ENCODE measurements around the gene ARID3A.
"Not testable (repeated sequence)": the region's sequence is repeated elsewhere in the genome, so short reads cannot be mapped to it uniquely, and the experiment has no call there.

The ARID3A gene, protein sequence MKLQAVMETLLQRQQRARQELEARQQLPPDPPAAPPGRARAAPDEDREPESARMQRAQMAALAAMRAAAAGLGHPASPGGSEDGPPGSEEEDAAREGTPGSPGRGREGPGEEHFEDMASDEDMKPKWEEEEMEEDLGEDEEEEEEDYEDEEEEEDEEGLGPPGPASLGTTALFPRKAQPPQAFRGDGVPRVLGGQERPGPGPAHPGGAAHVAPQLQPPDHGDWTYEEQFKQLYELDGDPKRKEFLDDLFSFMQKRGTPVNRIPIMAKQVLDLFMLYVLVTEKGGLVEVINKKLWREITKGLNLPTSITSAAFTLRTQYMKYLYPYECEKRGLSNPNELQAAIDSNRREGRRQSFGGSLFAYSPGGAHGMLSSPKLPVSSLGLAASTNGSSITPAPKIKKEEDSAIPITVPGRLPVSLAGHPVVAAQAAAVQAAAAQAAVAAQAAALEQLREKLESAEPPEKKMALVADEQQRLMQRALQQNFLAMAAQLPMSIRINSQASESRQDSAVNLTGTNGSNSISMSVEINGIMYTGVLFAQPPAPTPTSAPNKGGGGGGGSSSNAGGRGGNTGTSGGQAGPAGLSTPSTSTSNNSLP

DNA sequence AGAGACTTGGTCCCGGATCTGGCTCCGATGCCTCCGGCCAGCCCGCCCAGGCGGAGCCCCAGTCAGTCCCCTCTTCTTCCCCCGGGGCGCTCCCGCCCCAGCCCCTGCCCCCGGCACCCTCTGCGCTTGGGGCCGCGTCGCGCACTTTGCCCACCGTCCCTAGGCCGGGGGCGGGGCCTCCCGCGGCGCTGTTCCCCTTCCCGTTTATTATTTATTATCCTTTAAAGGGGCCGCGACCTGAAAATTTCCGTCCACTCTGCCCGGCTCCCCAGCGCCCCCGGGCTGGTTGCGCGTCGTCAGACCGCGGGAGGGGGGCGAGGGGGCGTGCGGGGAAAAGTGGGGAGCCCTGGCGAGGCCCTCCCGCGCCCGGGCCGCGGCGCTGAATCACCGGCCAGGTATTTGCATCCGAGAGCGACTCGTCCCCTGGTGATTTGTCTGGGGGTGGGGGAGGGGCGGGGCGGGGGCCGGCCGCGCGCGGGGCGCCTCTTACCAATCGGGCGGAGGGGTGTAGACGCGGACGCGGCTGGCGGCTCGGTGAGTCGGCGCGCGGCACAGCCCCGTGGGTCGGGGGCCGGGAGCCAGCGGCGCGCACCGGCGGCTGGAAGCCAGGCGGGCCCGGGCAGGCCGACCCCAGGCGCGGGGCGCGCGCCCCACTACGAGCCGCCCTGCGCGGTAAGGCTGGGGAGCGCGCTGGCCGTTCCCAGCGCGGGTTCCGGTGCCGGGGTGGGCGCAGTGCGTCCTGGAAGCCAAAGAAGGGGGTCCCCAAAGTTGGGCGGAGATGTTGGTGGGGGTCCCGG, at the start of gene ARID3A:
Gene ARID3A, plus strand, starts transcription at position 510 of the 797 bp plus-strand sequence. CDS start 3,494 bp downstream, outside the sequence.
- DNase-seq, result peak; percentile 88

DNA sequence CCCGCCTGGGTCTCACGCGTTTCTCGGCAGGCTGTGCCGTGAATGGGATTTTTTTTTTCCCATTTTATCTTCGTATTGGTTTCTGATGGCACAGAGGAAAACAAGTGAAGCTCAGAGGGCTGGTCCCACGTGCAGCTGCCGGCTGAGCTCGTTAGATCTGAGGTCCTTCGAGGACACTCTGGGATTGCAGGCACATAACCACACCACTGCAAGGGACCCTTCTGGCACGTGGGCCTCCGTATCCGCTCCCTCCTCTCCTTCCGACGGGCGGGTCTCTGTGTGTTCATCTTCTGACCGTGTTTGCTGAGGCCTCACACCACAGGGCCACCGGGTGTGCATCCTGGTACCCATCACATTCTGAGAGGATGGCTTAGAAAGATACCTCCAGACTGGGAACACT, 49.7 kb upstream of the ARID3A start:
- no peak for DNase-seq

DNA sequence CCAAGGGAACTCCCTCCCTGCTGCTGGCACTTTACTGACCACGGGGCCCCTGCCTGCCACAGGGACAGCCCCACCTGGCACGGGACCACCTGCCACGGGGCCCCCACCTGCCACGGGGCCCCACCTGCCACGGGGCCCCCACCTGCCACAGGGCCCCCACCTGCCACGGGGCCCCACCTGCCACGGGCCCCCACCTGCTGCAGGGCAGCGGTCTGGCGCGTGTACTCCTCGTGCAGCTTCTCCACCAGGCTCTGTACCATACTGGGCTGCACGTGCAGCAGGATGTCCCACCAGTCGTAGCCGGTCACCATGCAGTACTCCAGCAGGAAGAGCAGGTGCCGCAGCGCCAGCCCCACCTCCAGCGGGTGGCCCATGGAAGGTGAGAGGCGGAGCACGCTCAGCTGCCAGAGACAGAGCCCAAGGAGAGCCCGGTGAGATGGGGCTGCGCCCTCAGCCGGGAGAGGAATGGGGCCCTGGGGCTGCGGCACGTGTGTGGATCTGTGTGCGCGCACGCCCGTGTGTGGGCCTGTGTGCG, 49.0 kb upstream of the ARID3A start:
- no peak for DNase-seq

DNA sequence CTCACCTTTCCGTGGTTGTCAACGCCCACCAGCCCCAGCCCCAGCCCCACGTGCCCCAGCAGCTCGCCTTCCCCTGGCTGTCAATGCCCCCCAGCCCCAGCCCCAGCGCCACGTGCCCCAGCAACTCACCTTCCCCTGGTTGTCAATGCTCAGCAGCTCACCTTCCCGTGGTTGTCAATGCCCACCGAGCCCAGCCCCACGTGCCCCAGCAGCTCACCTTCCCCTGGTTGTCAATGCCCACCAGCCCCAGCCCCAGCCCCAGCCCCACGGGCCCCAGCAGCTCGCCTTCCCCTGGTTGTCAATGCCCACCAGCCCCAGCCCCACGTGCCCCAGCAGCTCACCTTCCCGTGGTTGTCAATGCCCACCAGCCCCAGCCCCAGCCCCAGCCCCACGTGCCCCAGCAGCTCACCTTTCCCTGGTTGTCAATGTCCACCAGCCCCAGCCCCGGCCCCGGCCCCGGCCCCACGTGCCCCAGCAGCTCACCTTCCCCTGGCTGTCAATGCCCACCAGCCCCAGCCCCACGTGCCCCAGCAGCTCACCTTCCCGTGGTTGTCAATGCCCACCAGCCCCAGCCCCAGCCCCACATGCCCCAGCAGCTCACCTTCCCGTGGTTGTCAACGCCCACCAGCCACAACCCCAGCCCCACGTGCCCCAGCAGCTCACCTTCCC, 47.7 kb upstream of the ARID3A start:
- DNase-seq, result not testable (repeated sequence)

DNA sequence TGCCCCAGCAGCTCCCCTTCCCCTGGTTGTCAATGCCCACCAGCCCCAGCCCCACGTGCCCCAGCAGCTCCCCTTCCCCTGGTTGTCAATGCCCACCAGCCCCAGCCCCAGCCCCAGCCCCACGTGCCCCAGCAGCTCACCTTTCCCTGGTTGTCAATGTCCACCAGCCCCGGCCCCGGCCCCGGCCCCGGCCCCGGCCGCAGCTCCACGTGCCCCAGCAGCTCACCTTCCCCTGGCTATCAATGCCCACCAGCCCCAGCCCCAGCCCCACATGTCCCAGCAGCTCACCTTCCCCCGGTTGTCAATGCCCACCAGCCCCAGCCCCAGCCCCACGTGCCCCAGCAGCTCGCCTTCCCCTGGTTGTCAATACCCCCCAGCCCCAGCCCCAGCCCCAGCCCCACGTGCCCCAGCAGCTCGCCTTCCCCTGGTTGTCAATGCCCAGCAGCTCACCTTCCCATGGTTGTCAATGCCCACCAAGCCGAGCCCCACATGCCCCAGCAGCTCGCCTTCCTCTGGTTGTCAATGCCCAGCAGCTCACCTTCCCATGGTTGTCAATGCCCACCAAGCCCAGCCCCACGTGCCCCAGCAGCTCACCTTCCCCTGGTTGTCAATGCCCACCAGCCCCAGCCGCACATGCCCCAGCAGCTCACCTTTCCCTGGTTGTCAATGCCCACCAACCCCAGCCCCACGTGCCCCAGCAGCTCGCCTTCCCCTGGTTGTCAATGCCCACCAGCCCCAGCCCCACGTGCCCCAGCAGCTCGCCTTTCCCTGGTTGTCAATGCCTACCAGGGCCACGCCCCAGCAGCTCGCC, 46.9 kb upstream of the ARID3A start:
- DNase-seq, result not testable (repeated sequence)

DNA sequence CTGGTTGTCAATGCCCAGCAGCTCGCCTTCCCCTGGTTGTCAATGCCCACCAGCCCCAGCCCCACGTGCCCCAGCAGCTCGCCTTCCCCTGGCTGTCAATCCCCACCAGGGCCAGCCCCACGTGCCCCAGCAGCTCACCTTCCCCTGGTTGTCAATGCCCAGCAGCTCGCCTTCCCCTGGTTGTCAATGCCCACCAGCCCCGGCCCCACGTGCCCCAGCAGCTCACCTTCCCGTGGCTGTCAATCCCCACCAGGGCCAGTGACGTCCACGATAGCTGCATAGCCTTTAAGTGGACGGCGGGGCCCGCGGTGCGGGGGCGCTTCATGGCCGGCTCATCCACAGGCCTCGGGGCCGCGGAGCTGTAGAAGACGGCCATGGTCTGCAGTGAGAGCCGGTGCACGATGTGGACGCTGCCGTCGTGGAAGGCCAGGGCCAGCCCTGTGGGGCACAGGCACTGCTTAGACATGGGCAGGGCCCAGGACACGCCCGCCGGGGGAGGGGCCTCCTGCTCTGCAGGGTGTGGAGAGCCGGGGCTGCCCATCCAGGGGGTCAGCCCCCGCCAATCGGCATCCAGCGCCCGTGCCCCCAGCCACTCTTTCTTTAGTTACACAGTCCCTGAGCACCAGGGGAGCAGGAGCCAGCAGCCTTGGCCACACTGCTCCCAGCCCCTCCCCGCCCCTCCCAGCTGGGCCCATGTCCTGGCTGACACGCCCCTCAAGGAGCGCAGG, 46.0 kb upstream of the ARID3A start:
- no peak for DNase-seq

DNA sequence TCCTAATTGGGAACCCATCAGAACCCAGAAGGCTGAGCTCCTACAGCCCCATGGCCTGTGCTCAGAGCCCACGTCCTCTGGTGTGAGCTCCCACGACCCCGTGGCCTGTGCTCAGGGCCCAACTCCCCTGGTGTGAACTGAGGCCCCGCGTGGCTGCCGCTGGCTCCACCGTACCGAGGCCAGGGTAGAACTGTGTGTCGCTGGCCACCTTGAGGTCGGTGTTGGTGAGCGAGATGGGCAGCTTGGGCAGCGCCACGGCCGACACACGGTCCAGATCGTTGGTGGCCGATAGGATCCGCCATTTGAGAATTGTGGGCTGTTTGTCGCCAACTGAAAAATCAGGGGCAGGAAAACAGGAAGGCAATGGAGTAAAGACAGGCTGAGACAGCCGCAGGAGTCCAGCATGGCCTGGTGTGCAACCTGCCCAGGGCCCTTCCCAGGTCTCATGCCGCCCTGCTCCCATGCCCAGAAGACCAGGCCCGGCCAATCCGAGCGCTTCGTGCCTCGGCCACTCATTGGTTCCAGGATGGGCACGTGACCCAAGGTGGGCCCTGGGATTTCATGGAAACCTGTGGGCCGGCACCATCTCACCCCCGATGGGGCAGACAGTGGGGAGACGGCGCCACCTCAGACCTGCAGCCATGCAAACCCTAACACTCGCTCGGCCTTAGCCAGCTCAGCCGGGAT, 44.3 kb upstream of the ARID3A start:
- no peak for DNase-seq

DNA sequence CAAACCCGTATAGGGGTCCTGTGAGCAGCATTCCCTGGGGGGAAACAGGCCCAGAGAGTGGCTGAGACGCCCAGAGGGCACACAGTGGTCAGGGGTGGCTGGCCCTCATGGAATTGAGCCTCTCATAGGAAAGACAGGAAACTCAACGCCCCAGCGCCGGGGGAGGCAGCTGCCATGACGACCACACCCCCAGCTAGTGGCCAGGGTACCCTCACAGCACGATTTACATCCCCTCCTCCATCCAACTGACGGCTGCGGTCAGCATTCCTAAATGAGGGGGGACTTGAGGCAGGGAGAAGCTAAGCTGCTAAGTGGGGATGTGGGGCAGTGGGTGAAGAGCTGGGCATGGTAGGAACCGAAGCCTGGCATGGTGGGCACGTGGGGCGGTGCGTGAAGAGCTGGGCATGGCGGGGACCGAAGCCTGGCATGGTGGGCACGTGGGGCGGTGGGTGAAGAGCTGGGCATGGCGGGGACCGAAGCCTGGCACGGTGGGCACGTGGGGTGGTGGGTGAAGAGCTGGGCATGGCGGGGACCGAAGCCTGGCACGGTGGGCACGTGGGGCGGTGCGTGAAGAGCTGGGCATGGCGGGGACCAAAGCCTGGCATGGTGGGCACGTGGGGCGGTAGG, 42.9 kb upstream of the ARID3A start:
- DNase-seq, result no peak

DNA sequence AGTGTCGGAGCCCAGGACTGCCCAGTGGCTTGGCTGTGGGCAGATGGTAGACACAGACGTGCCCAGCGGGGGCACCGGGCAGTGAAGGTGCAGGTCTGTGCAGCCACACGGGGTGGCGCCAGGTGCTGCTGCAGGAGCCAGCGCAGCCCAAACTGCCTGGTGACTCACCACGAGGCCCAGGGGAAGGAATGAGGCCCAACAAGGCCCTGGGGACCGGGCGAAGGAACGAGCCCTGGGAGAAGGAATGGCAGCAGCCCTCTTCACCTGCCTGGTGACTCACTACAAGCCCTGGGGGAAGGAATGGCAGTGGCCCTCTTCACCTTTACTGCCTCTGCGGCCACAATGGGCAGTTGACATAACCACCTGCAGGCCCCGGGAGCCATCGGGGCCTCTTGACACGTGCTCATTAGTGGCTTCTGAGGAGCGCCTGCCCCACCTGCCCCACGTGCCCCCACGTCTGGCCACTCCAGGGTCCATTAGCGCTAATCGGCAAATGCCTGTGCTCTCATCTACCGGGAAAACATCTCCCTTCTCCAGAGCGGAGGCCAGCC, 42.1 kb upstream of the ARID3A start:
- DNase-seq, result no peak

DNA sequence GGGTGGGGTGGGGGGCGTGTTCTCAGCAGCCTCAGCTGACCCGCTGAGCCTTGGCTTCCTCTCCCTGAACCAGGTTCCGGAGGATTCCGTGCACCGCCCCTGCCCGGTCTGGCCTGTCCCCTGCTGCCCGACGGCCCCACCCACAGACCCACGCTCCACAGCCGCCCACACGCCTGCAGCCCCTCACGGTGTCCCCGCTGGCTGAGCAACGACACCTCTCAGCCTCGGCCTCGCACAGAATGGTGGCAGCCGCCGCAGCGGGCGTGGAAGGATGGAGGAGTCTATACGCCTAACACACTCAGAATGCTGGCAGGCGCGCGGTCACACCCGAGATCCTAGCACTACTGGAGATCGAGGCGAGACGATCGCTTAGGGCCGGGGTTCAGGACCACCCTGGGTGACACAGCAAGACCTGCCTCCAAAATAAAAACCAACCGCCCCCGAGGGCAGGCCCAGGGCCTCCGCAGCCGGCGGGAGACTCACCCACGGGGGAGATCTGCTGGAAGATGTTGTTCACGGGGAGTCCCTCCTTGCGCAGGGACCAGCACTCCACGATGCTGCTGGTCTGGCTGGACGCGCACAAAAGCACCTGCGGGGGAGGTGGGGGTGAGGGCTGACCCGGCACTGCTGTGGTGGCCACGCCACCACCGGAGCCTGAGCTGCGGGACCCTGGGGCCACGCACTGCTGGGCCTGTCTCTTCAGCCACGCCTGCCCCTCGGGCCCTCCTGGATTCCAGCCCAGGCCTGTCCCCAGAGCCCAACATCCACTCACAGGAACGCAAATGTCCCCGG, 41.2 kb upstream of the ARID3A start:
- no peak for DNase-seq

DNA sequence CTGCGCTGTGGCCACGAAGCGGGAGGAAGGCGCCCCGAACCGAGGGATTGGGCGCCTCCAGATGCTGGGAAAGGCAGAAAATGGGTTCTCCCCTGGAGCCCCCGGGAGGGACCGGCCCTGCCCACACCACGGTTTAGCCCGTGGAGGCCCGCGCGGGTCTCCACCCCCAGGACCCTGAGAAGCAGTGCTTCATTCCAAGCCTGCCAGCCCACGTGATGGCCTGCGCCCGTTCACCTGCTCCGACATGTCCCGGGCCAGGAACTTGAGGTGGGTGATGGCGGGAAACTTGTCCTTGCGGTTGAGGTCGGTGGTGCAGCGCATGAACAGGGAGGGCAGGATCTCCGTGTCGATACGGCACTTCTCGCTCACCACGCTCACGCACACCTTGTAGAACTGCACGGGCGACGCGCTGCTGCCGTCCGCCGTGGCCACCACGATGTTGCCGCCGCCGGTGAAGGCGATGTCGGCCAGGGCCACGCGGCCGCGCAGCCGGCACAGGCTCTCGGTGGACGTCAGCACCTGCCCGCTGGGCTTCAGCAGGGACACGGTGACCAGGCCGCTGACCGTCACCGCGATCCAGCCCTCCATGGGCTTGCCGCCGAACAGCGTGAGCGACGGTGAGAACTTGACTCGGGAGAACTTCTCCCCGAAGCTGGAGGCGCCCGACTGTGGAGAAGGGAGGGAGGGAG, 40.2 kb upstream of the ARID3A start:
- DNase-seq, result no peak

DNA sequence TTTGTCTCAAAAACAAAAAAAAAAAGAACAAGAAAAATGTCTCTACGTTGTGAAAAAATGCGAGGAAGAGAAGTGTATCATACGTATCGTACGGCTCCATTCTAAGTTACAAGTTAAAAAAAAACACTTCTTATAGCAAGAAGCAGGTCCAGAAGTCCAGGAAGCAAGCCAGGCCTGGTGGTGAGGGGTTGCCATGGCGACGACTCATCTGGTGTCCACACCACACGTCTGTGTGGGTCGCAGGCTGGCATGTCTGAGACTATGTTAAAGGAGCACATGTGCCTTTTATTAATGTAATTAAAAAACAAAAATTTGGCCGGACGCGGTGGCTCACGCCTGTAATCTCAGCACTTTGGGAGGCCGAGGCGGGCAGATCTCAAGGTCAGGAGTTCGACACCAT, 38.8 kb upstream of the ARID3A start:
- DNase-seq, result no peak

DNA sequence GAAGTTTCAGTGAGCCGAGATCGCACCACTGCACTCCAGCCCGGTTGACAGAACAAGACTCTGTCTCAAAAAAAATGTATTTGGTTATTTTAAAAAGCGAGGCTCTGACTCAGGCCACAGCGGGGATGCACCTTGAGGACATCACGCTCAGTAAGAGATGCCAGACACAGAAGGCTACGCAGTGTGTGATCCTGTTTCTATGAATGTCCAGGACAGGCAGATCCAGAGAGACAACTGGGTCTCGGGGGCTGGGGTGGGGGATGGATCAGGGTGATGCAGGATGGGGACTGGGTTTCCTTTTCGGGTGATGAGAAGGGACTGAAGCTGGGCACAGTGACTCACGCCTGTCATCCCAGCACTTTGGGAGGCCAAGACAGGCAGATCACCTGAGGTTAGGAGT, 38.2 kb upstream of the ARID3A start:
- DNase-seq, result no peak

DNA sequence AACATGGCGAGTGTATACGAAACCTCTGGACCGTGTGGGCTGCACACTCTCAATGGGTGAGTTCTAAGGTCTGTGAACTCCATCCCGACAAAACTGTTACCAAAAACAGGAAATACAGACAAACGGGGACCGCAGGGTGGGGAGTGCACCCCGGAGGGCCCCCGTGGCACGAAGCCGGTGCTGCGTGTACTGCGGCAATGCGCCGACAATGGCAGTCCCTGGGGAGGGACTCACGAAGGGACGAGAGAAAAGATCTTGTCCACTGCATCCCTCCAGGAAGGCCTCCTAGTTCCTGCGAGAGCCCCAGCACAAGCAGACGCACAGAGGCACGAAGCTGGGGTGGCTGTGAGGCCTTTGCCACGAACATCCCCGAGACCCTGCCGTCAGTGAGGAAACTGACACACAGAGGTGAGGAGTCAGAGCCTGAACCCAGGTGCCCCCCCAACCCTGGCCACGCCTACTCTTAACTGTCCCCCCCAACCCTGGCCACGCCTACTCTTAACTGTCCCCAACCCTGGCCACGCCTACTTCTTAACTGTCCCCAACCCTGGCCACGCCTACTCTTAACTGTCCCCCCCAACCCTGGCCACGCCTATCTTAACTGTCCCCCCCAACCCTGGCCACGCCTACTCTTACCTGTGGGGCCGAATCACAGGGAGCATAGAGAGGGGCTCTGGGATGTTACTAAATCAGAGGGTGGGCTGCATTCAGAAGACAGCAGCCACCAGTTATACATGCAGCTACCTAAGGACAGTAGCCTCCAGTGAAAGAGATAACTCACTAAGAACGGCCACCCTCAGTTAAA, 37.1 kb upstream of the ARID3A start:
- no peak for DNase-seq

DNA sequence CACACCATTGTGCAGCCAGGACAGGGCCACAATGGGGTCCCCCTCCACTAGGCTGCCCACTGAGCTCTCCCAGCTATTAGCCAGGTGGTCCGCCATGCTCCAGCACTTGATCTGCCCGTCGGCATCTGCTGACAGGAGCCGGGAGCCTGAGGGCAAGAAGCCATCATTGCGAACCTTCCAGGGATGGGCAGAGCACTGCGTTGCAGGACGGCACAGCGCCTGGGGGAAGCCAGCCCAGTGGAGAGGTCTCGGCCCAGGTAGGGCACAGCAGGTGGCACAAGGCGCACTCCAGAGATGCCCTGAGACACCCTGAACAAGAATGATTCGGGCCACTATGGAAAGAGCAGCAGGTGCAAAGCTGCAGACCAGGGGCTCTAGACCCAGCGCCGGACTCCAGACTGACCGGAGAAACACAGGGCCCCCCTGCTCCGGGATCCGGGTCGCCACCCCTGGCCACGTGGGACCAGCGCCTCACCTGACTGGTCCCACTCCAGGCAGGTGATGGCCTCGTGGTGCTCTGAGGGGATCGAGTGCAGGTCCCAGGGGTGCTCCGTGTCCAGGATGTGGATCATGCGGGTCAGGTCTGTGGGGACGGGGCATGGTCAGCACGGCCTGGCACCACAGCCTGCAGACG, 36.1 kb upstream of the ARID3A start:
- DNase-seq, result no peak

DNA sequence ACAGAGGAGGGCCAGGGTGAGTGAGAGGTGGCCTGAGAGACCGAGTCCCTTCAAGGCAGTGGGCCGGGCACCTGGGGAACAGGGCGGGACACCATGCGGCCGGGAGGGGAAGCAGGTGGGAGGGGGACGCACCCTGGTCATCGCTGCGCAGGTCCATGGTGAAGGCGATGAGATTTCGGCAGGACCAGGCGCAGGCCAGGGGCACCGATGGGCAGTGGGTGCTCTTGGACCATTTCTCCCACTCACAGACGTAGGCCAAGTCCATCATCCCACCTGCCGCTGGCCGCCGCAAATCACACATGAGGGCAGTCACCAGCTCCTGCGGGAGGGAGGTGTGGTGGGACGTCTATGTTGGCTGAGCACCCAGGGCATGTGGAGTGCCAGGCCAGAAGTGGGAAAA, 35.0 kb upstream of the ARID3A start:
- no peak for DNase-seq
